Left lobe of liver (tissue), 2 donors: ENCODE measurements around the gene SCAPER. TPM values are rescaled to one million over a fixed set of nuclear protein-coding genes. Genes with fewer than 3 reads are reported as not detected.
A peak's percentile ranks its signal among the peaks of the same experiment; 100 is the strongest.
"Not testable (repeated sequence)": the region's sequence is repeated elsewhere in the genome, so short reads cannot be mapped to it uniquely, and the experiment has no call there.

ENCODE experiments used
- ATAC-seq: fragments of 200-7000 bp; cut with Tn5 transposase; one replicate; pipeline ENCODE4 v1.9.1; 2020; ENCODE audit warnings: mild to moderate bottlenecking, moderate library complexity
- DNase-seq: peaks from one replicate; pipeline ENCODE4 v3.0.0-alpha.2; 2020; ENCODE audit warnings: low spot score
- total RNA-seq: library from RNA; stranded (reverse); gene quantifications from one replicate; pipeline ENCODE4 v1.2.1, GENCODE V29; 2021
- donor health status: DM: no; HTN: no; CAD: no; lungs with moderate emphysema.
- donor health status: DM: no; HTN: yes; CAD: no.

The SCAPER gene
- total RNA-seq, 1 donor from 2014 or later, result 6.9 TPM

GRCh38 chr15:76787273-76787672 is 117.9 kb downstream of the SCAPER start:
- ATAC-seq (no peak), DNase-seq (no peak)

- DNase-seq (no peak), ATAC-seq (no peak)
Measured at GRCh38 chr15:76776969-76777368, 128.2 kb downstream of the SCAPER start.

GRCh38 chr15:76776480-76776879 is 128.7 kb downstream of the SCAPER start:
- DNase-seq (no peak), ATAC-seq (no peak)

GRCh38 chr15:76773234-76773633 is 131.9 kb downstream of the SCAPER start:
- no peak for DNase-seq
- ATAC-seq, result no peak

GRCh38 chr15:76772776-76773175 is 132.4 kb downstream of the SCAPER start:
- no peak for DNase-seq
- ATAC-seq, result no peak

GRCh38 chr15:76764004-76764403 is 141.1 kb downstream of the SCAPER start:
- no peak for DNase-seq

GRCh38 chr15:76763554-76763953 is 141.6 kb downstream of the SCAPER start:
- ATAC-seq (no peak), DNase-seq (no peak)

More at GRCh38 chr15:76764004-76764403, 141.1 kb downstream of the SCAPER start:
- ATAC-seq, result no peak

GRCh38 chr15:76756381-76756780 is 148.8 kb downstream of the SCAPER start:
- ATAC-seq, result no peak
- DNase-seq, result no peak

- no peak for ATAC-seq
Measured at GRCh38 chr15:76753771-76754170, 151.4 kb downstream of the SCAPER start.

GRCh38 chr15:76753131-76753530 is 152.0 kb downstream of the SCAPER start:
- DNase-seq (no peak), ATAC-seq (no peak)

More at GRCh38 chr15:76753771-76754170, 151.4 kb downstream of the SCAPER start:
- no peak for DNase-seq

GRCh38 chr15:76752549-76752948 is 152.6 kb downstream of the SCAPER start:
- DNase-seq (no peak), ATAC-seq (no peak)

GRCh38 chr15:76737573-76737972 is 167.6 kb downstream of the SCAPER start:
- no peak for ATAC-seq
- no peak for DNase-seq

GRCh38 chr15:76732321-76732720 is 172.8 kb downstream of the SCAPER start:
- not testable (repeated sequence) for ATAC-seq

GRCh38 chr15:76730262-76730661 is 174.9 kb downstream of the SCAPER start:
- no peak for ATAC-seq
- no peak for DNase-seq

More at GRCh38 chr15:76732321-76732720, 172.8 kb downstream of the SCAPER start:
- DNase-seq, result not testable (repeated sequence)

- ATAC-seq (no peak), DNase-seq (no peak)
Measured at GRCh38 chr15:76718863-76719262, 186.3 kb downstream of the SCAPER start.

GRCh38 chr15:76714950-76715349 is 190.2 kb downstream of the SCAPER start:
- ATAC-seq, result no peak
- no peak for DNase-seq

GRCh38 chr15:76711351-76711827 is 193.8 kb downstream of the SCAPER start:
- DNase-seq (no peak), ATAC-seq (no peak)

GRCh38 chr15:76704032-76704431 is 201.1 kb downstream of the SCAPER start:
- not testable (repeated sequence) for DNase-seq, ATAC-seq

- ATAC-seq, result peak; percentile 24
Measured at GRCh38 chr15:76696840-76697239, 208.3 kb downstream of the SCAPER start.

GRCh38 chr15:76692546-76692945 is 212.6 kb downstream of the SCAPER start:
- ATAC-seq, DNase-seq: not testable (repeated sequence)

More at GRCh38 chr15:76696840-76697239, 208.3 kb downstream of the SCAPER start:
- DNase-seq, result no peak

GRCh38 chr15:76687592-76687991 is 217.5 kb downstream of the SCAPER start:
- DNase-seq, ATAC-seq: not testable (repeated sequence)

- DNase-seq (no peak), ATAC-seq (no peak)
Measured at GRCh38 chr15:76684002-76684401, 221.1 kb downstream of the SCAPER start.

- ATAC-seq, result no peak
- DNase-seq, result no peak
Measured at GRCh38 chr15:76682833-76683232, 222.3 kb downstream of the SCAPER start.
